Keratinocyte (primary cell): ENCODE data around the gene MYO1G. TPM values are rescaled to one million over a fixed set of nuclear protein-coding genes. Genes with fewer than 3 reads are reported as not detected.

Source experiments
- DNase-seq: peaks from one replicate; pipeline ENCODE4 v3.0.0-alpha.2; 2011; ENCODE audit warnings: low read depth, missing footprints, low spot score
- FAIRE-seq: peaks from 2 replicates; lab custom pipeline; 2011; peaks lifted over from hg19 to GRCh38; lab: Jason Lieb, UNC
- H2AFZ ChIP-seq: 2 replicates; pipeline ENCODE4 v1.6.0; 2012; ENCODE audit warnings: low read length, control low read depth, inconsistent platforms; ENCODE audit not compliant: control insufficient read depth
- H3K27ac ChIP-seq: 2 replicates; pipeline ENCODE4 v1.5.1; 2011; ENCODE audit warnings: low read length; ENCODE audit not compliant: control insufficient read depth, insufficient read depth
- H3K27me3 ChIP-seq: 3 replicates; pipeline ENCODE4 v1.6.0; 2011; ENCODE audit warnings: low read length; ENCODE audit not compliant: control insufficient read depth, insufficient read depth; ENCODE audit errors: extremely low read depth
- H3K36me3 ChIP-seq, 2 experiments: 2 replicates in 1 of 2; 3 replicates in 1 of 2; pipeline ENCODE4 v1.5.1; 2011; ENCODE audit warnings: low read length in 2 of 2, mild to moderate bottlenecking in 1 of 2; ENCODE audit not compliant: control insufficient read depth in 2 of 2, insufficient read depth in 2 of 2; ENCODE audit errors: extremely low read depth in 1 of 2
- H3K4me1 ChIP-seq: 3 replicates; pipeline ENCODE4 v1.5.1; 2011; ENCODE audit warnings: low read length; ENCODE audit not compliant: control insufficient read depth, insufficient read depth; ENCODE audit errors: extremely low read depth
- H3K4me2 ChIP-seq: 3 replicates; pipeline ENCODE4 v1.6.0; 2011; ENCODE audit warnings: low read depth, low read length; ENCODE audit not compliant: control insufficient read depth, insufficient read depth; ENCODE audit errors: extremely low read depth
- H3K4me3 ChIP-seq, 3 experiments: fragments of 200-600 bp in 1 of 3; sonication (generic) in 1 of 3; 2 replicates in 2 of 3; 3 replicates in 1 of 3; pipeline ENCODE4 v1.5.1; 2011 to 2016; ENCODE audit warnings: low read length in 3 of 3, mild to moderate bottlenecking in 3 of 3, control low read depth in 2 of 3, inconsistent platforms in 1 of 3, low read depth in 1 of 3, mixed read lengths in 1 of 3, mixed run types in 1 of 3, moderate library complexity in 1 of 3; ENCODE audit not compliant: control insufficient read depth in 2 of 3, insufficient read depth in 2 of 3; ENCODE audit errors: extremely low read depth in 1 of 3
- H3K79me2 ChIP-seq: 2 replicates; pipeline ENCODE4 v1.6.0; 2012; ENCODE audit warnings: low read length; ENCODE audit not compliant: control insufficient read depth, insufficient read depth
- H3K9ac ChIP-seq: 3 replicates; pipeline ENCODE4 v1.6.0; 2011; ENCODE audit warnings: low read length; ENCODE audit not compliant: control insufficient read depth, insufficient read depth; ENCODE audit errors: extremely low read depth
- H3K9me1 ChIP-seq: 3 replicates; pipeline ENCODE4 v1.6.0; 2011; ENCODE audit warnings: low read length; ENCODE audit not compliant: control insufficient read depth, insufficient read depth; ENCODE audit errors: extremely low read depth
- H3K9me3 ChIP-seq: 2 replicates; pipeline ENCODE4 v1.5.1; 2012; ENCODE audit warnings: low read depth, low read length; ENCODE audit not compliant: control insufficient read depth
- H4K20me1 ChIP-seq: 3 replicates; pipeline ENCODE4 v1.6.0; 2011; ENCODE audit warnings: low read length; ENCODE audit not compliant: control insufficient read depth, insufficient read depth; ENCODE audit errors: extremely low read depth
- CTCF ChIP-seq, 3 experiments: IDR thresholded peaks in 1 of 3; conservative IDR thresholded peaks in 1 of 3; optimal IDR thresholded peaks in 1 of 3; 2 replicates in 2 of 3; 3 replicates in 1 of 3; pipeline versions ENCODE3 to v1.5.1; 2011; ENCODE audit warnings: low read length in 3 of 3, mild to moderate bottlenecking in 3 of 3, moderate library complexity in 2 of 3, control low read depth in 1 of 3, inconsistent platforms in 1 of 3; ENCODE audit not compliant: insufficient read depth in 2 of 3; ENCODE audit errors: extremely low read depth in 1 of 3
- EZH2 ChIP-seq: IDR thresholded peaks from one replicate; pipeline ENCODE4 v1.6.1; 2012; ENCODE audit warnings: inconsistent platforms, mild to moderate bottlenecking, low read length, moderate library complexity
- dilution Hi-C: fragments of 300-500 bp; cut with MboI; formaldehyde crosslinking; loops from one replicate; pipeline ENCODE4 v1.7.0; 2020; ENCODE audit warnings: low sequenced_read_pairs; ENCODE audit not compliant: extremely low pct_ligation_motif_present
- polyA plus RNA-seq, 5 experiments: library from polyadenylated mRNA; depleted of rRNA in 3 of 5; stranded (reverse) in 3 of 5; stranded (forward) in 1 of 5; unstranded in 1 of 5; fragments of >200 nt; gene quantifications; 1 replicate in 1 of 5; 2 replicates in 3 of 5; 3 replicates in 1 of 5; pipeline versions ENCODE4 v1.2.1 to v1.2.3, GENCODE V29; 2011 to 2012; ENCODE audit warnings: missing spikeins in 2 of 5, low read depth in 1 of 5, low replicate concordance in 1 of 5

MYO1G gene
- polyA plus RNA-seq, 1 donor (not counting 4 experiments of a cell fraction or from before 2014, with no cell fraction given), result 0.03 TPM

- Histone ChIP-seq H3K79me2 (no peaks in the 10 kb centered on the region), H3K27ac (no peak overlapping the region), H2AFZ (no peak overlapping the region), H3K9me3 (no peaks in the 10 kb centered on the region), H3K9ac (no peak overlapping the region), H3K4me3 (no peak overlapping the region), H3K4me1 (no peaks in the 10 kb centered on the region), H4K20me1 (no peaks in the 10 kb centered on the region), H3K9me1 (no peaks in the 10 kb centered on the region), H3K4me2 (no peak overlapping the region), H3K27me3 (peaks cover 7% of the 10 kb centered on the region), H3K36me3 (no peaks in the 10 kb centered on the region)
- no peak for DNase-seq
- no peak for FAIRE-seq
- dilution Hi-C loops, result no loop called here
- no peak for TF ChIP-seq CTCF (optimal IDR thresholded peaks at IDR 0.05 in 1 of 3, IDR thresholded peaks at IDR 0.05 in 1 of 3, conservative IDR thresholded peaks at IDR 0.05 in 1 of 3; ENCODE audit: extremely low read depth in 1 of 3, insufficient read depth in 2 of 3, low read length in 3 of 3)
- TF ChIP-seq EZH2, result no peak
Measured at GRCh38 chr7:44969701-44970522, 8.9 kb downstream of the MYO1G start.

GRCh38 chr7:44969049-44969700 is 9.6 kb downstream of the MYO1G start:
- TF ChIP-seq CTCF (optimal IDR thresholded peaks at IDR 0.05 in 1 of 3, IDR thresholded peaks at IDR 0.05 in 1 of 3, conservative IDR thresholded peaks at IDR 0.05 in 1 of 3; ENCODE audit: extremely low read depth in 1 of 3, insufficient read depth in 2 of 3, low read length in 3 of 3) (no peak), EZH2 (no peak)
- H3K9me3 ChIP-seq, result no peaks in the 10 kb centered on the region
- no peaks in the 10 kb centered on the region for H3K9me1 ChIP-seq
- FAIRE-seq, result no peak
- H2AFZ ChIP-seq, result no peak overlapping the region
- no peak overlapping the region for H3K9ac ChIP-seq
- H3K27ac ChIP-seq, result no peak overlapping the region
- no peak overlapping the region for H3K4me3 ChIP-seq
- peaks cover 7% of the 10 kb centered on the region for H3K27me3 ChIP-seq
- no peaks in the 10 kb centered on the region for H3K36me3 ChIP-seq
- no peaks in the 10 kb centered on the region for H3K79me2 ChIP-seq
- dilution Hi-C loops, result no loop called here
- H3K4me1 ChIP-seq, result no peaks in the 10 kb centered on the region
- H4K20me1 ChIP-seq, result no peaks in the 10 kb centered on the region
- H3K4me2 ChIP-seq, result no peak overlapping the region
- DNase-seq, result no peak
